Suprapubic skin (tissue), 4 donors: Measurements from ENCODE around the gene GNAQ. TPM values are rescaled to one million over a fixed set of nuclear protein-coding genes. Genes with fewer than 3 reads are reported as not detected.

Experiments
- DNase-seq, 2 donors: peaks; one replicate each; pipeline ENCODE4 v3.0.0-alpha.2; 2019; ENCODE audit warnings: low spot score in 2 of 2
- H3K27ac ChIP-seq: fragments of 200-600 bp; sonication (generic); one replicate; pipeline ENCODE4 v1.5.1; 2019
- H3K27me3 ChIP-seq: fragments of 200-600 bp; sonication (generic); one replicate; pipeline ENCODE4 v1.5.1; 2019
- H3K36me3 ChIP-seq: fragments of 200-600 bp; sonication (generic); one replicate; pipeline ENCODE4 v1.5.1; 2019
- H3K4me1 ChIP-seq: fragments of 200-600 bp; sonication (generic); one replicate; pipeline ENCODE4 v1.5.1; 2019
- H3K4me3 ChIP-seq: fragments of 200-600 bp; sonication (generic); one replicate; pipeline ENCODE4 v1.5.1; 2019; ENCODE audit warnings: mild to moderate bottlenecking
- H3K9me3 ChIP-seq: fragments of 200-600 bp; sonication (generic); one replicate; pipeline ENCODE4 v1.5.1; 2019
- CTCF ChIP-seq, 2 donors: fragments of 200-600 bp in 1 of 2; fragments of 450-650 bp in 1 of 2; sonication (generic) in 1 of 2; IDR thresholded peaks; one replicate each; pipeline ENCODE4 v1.5.1; 2016 to 2019; ENCODE audit warnings: antibody characterized with exemption in 2 of 2, mild to moderate bottlenecking in 1 of 2, moderate library complexity in 1 of 2
- EP300 ChIP-seq: sonication (generic); formaldehyde crosslinking; IDR thresholded peaks from one replicate; pipeline ENCODE4 v1.6.1; 2017; ENCODE audit warnings: antibody characterized with exemption
- POLR2A ChIP-seq, 2 donors: fragments of 450-650 bp; IDR thresholded peaks; one replicate each; pipeline ENCODE4 v1.6.1; 2017; ENCODE audit warnings: antibody characterized with exemption in 2 of 2, mild to moderate bottlenecking in 2 of 2, moderate library complexity in 2 of 2
- POLR2AphosphoS5 ChIP-seq, 3 donors: sonication (generic); formaldehyde crosslinking; IDR thresholded peaks; one replicate each; pipeline ENCODE4 v1.6.1; 2017; ENCODE audit warnings: antibody characterized with exemption in 3 of 3
- WGBS: methylation state at CpG from one replicate; pipeline ENCODE4 v1.1.5; 2018; 5-methylcytosine and 5-hydroxymethylcytosine counted together
- total RNA-seq, 4 donors: library from RNA; depleted of rRNA; stranded (reverse); fragments of >200 nt; gene quantifications; one replicate each; pipeline ENCODE4 v1.1.0, GENCODE V29; 2016

GNAQ gene
- total RNA-seq, 4 donors from 2014 or later = 16.0 to 29.0 (median 17.7) TPM

- H3K36me3 ChIP-seq = no peaks in the 10 kb centered on the region
- H3K4me1 ChIP-seq = peaks cover 8% of the 10 kb centered on the region
- H3K9me3 ChIP-seq = no peaks in the 10 kb centered on the region
- H3K27ac ChIP-seq = no peak overlapping the region
- H3K27me3 ChIP-seq = no peaks in the 10 kb centered on the region
- no peak for TF ChIP-seq POLR2A (IDR thresholded peaks at IDR 0.05)
- no peak for TF ChIP-seq POLR2AphosphoS5 (IDR thresholded peaks at IDR 0.05)
- no peak for TF ChIP-seq CTCF (IDR thresholded peaks at IDR 0.05)
- no peak for TF ChIP-seq EP300
- WGBS = 85% methylated on average over 4 of the region's 4 CpGs
- no peak overlapping the region for H3K4me3 ChIP-seq
- no peak for DNase-seq
These were observed 196.6 kb downstream of the GNAQ start for GRCh38 chr9:77834898-77835488.

- H3K27ac ChIP-seq = no peak overlapping the region
- WGBS = 50% methylated on average over 1 of the region's 1 CpG
These were observed 197.8 kb downstream of the GNAQ start for GRCh38 chr9:77833561-77834429.

GRCh38 chr9:77832639-77833038, 199.0 kb downstream of the GNAQ start:
- Histone ChIP-seq H3K36me3 (no peaks in the 10 kb centered on the region), H3K27me3 (no peaks in the 10 kb centered on the region), H3K4me3 (no peak overlapping the region), H3K9me3 (no peaks in the 10 kb centered on the region), H3K27ac (no peak overlapping the region), H3K4me1 (peaks cover 6% of the 10 kb centered on the region)
- DNase-seq = no peak
- 87% methylated on average over 9 of the region's 9 CpGs for WGBS
- TF ChIP-seq CTCF (IDR thresholded peaks at IDR 0.05) = no peak
- TF ChIP-seq EP300 = no peak
- no peak for TF ChIP-seq POLR2AphosphoS5 (IDR thresholded peaks at IDR 0.05)
- no peak for TF ChIP-seq POLR2A (IDR thresholded peaks at IDR 0.05)

More at GRCh38 chr9:77833561-77834429, 197.8 kb downstream of the GNAQ start:
- no peak for TF ChIP-seq CTCF (IDR thresholded peaks at IDR 0.05)
- TF ChIP-seq POLR2A (IDR thresholded peaks at IDR 0.05) = no peak
- TF ChIP-seq EP300 = no peak
- no peak for TF ChIP-seq POLR2AphosphoS5 (IDR thresholded peaks at IDR 0.05)
- Histone ChIP-seq H3K36me3 (no peaks in the 10 kb centered on the region), H3K4me1 (peaks cover 5% of the 10 kb centered on the region), H3K27me3 (no peaks in the 10 kb centered on the region), H3K9me3 (no peaks in the 10 kb centered on the region), H3K4me3 (no peak overlapping the region)
- DNase-seq = no peak

GRCh38 chr9:77831781-77832180, 199.8 kb downstream of the GNAQ start:
- Histone ChIP-seq H3K4me3 (no peak overlapping the region), H3K9me3 (no peaks in the 10 kb centered on the region), H3K36me3 (no peaks in the 10 kb centered on the region), H3K4me1 (peaks cover 6% of the 10 kb centered on the region), H3K27ac (no peak overlapping the region), H3K27me3 (no peaks in the 10 kb centered on the region)
- WGBS = 95% methylated on average over 1 of the region's 1 CpG
- TF ChIP-seq CTCF (IDR thresholded peaks at IDR 0.05) (no peak), EP300 (no peak), POLR2A (IDR thresholded peaks at IDR 0.05) (no peak), POLR2AphosphoS5 (IDR thresholded peaks at IDR 0.05) (no peak)
- DNase-seq = no peak

- H3K27ac ChIP-seq = no peak overlapping the region
- no peak overlapping the region for H3K4me3 ChIP-seq
- no peaks in the 10 kb centered on the region for H3K36me3 ChIP-seq
- H3K4me1 ChIP-seq = peaks cover 6% of the 10 kb centered on the region
- TF ChIP-seq POLR2A (IDR thresholded peaks at IDR 0.05) (no peak), EP300 (no peak), POLR2AphosphoS5 (IDR thresholded peaks at IDR 0.05) (no peak), CTCF (IDR thresholded peaks at IDR 0.05) (no peak)
- no peaks in the 10 kb centered on the region for H3K27me3 ChIP-seq
- DNase-seq = no peak
- H3K9me3 ChIP-seq = no peaks in the 10 kb centered on the region
These were observed 200.9 kb downstream of the GNAQ start for GRCh38 chr9:77830618-77831285.
